Measurements from ENCODE around the gene ARHGEF18.
A peak's percentile ranks its signal among the peaks of the same experiment; 100 is the strongest.
"Not testable (repeated sequence)": the region's sequence is repeated elsewhere in the genome, so short reads cannot be mapped to it uniquely, and the experiment has no call there.

ARHGEF18 gene

GRCh38 chr19:7348587-7349230 is at the start of gene ARHGEF18:
Gene ARHGEF18 (plus strand): TSS chr19:7348937. CDS start chr19:7362891, 13,954 bp downstream.
- peaks cover 45% of the 10 kb centered on the region for H3K4me1 Mint-ChIP-seq (ENCODE audit: low read depth)
- peaks cover 33% of the 10 kb centered on the region for H3K36me3 Mint-ChIP-seq (ENCODE audit: low read depth)
- peaks cover 7% of the 10 kb centered on the region for H3K9me3 Mint-ChIP-seq
- no peaks in the 10 kb centered on the region for H3K27me3 Mint-ChIP-seq (ENCODE audit: low read depth)
- peak within 1 kb of the TSS; percentile 90 for H3K4me3 Mint-ChIP-seq
- DNase-seq (ENCODE audit: low spot score): peak; percentile 20
- peak within 1 kb of the TSS; percentile 86 for H3K27ac Mint-ChIP-seq

GRCh38 chr19:7301525-7301924 is 47.2 kb upstream of the ARHGEF18 start:
- Mint-ChIP-seq H3K4me1 (ENCODE audit: low read depth) (no peaks in the 10 kb centered on the region), H3K36me3 (ENCODE audit: low read depth) (no peaks in the 10 kb centered on the region), H3K4me3 (no peak overlapping the region), H3K27me3 (ENCODE audit: low read depth) (peaks cover 12% of the 10 kb centered on the region), H3K27ac (no peak overlapping the region), H3K9me3 (no peaks in the 10 kb centered on the region)
- no peak for DNase-seq (ENCODE audit: low spot score)

GRCh38 chr19:7303470-7303869 is 45.3 kb upstream of the ARHGEF18 start:
- no peaks in the 10 kb centered on the region for H3K4me1 Mint-ChIP-seq (ENCODE audit: low read depth)
- H3K27me3 Mint-ChIP-seq (ENCODE audit: low read depth): peaks cover 2% of the 10 kb centered on the region
- no peaks in the 10 kb centered on the region for H3K9me3 Mint-ChIP-seq
- no peak overlapping the region for H3K27ac Mint-ChIP-seq
- no peaks in the 10 kb centered on the region for H3K36me3 Mint-ChIP-seq (ENCODE audit: low read depth)
- DNase-seq (ENCODE audit: low spot score): no peak
- H3K4me3 Mint-ChIP-seq: no peak overlapping the region

GRCh38 chr19:7304200-7304599 is 44.5 kb upstream of the ARHGEF18 start:
- Mint-ChIP-seq H3K27ac (no peak overlapping the region), H3K36me3 (ENCODE audit: low read depth) (no peaks in the 10 kb centered on the region), H3K9me3 (no peaks in the 10 kb centered on the region)

GRCh38 chr19:7307590-7308218 is 41.0 kb upstream of the ARHGEF18 start:
- Mint-ChIP-seq H3K27me3 (ENCODE audit: low read depth) (peaks cover 2% of the 10 kb centered on the region), H3K9me3 (no peaks in the 10 kb centered on the region), H3K4me3 (no peak overlapping the region), H3K27ac (no peak overlapping the region), H3K4me1 (ENCODE audit: low read depth) (no peaks in the 10 kb centered on the region), H3K36me3 (ENCODE audit: low read depth) (no peaks in the 10 kb centered on the region)
- no peak for DNase-seq (ENCODE audit: low spot score)

More at GRCh38 chr19:7304200-7304599, 44.5 kb upstream of the ARHGEF18 start:
- DNase-seq (ENCODE audit: low spot score): no peak
- no peak overlapping the region for H3K4me3 Mint-ChIP-seq
- H3K27me3 Mint-ChIP-seq (ENCODE audit: low read depth): peaks cover 2% of the 10 kb centered on the region
- no peaks in the 10 kb centered on the region for H3K4me1 Mint-ChIP-seq (ENCODE audit: low read depth)

- not testable (repeated sequence) for DNase-seq (ENCODE audit: low spot score); H3K36me3 Mint-ChIP-seq (ENCODE audit: low read depth); H3K4me1 Mint-ChIP-seq (ENCODE audit: low read depth)
Observed at GRCh38 chr19:7308327-7308726, 40.4 kb upstream of the ARHGEF18 start.

GRCh38 chr19:7311911-7312310 is 36.8 kb upstream of the ARHGEF18 start:
- Mint-ChIP-seq H3K4me1 (ENCODE audit: low read depth) (no peaks in the 10 kb centered on the region), H3K27ac (no peak overlapping the region), H3K27me3 (ENCODE audit: low read depth) (no peaks in the 10 kb centered on the region), H3K36me3 (ENCODE audit: low read depth) (no peaks in the 10 kb centered on the region), H3K9me3 (no peaks in the 10 kb centered on the region), H3K4me3 (no peak overlapping the region)
- no peak for DNase-seq (ENCODE audit: low spot score)

More at GRCh38 chr19:7308327-7308726, 40.4 kb upstream of the ARHGEF18 start:
- H3K27ac Mint-ChIP-seq; H3K27me3 Mint-ChIP-seq (ENCODE audit: low read depth); H3K4me3 Mint-ChIP-seq; H3K9me3 Mint-ChIP-seq: not testable (repeated sequence)

GRCh38 chr19:7312816-7313215 is 35.9 kb upstream of the ARHGEF18 start:
- no peak for DNase-seq (ENCODE audit: low spot score)
- Mint-ChIP-seq H3K4me1 (ENCODE audit: low read depth) (no peaks in the 10 kb centered on the region), H3K9me3 (no peaks in the 10 kb centered on the region), H3K4me3 (no peak overlapping the region), H3K27me3 (ENCODE audit: low read depth) (no peaks in the 10 kb centered on the region), H3K27ac (no peak overlapping the region), H3K36me3 (ENCODE audit: low read depth) (no peaks in the 10 kb centered on the region)

GRCh38 chr19:7318176-7318575 is 30.6 kb upstream of the ARHGEF18 start:
- peaks cover 6% of the 10 kb centered on the region for H3K9me3 Mint-ChIP-seq
- no peak for DNase-seq (ENCODE audit: low spot score)
- H3K27me3 Mint-ChIP-seq (ENCODE audit: low read depth): no peaks in the 10 kb centered on the region
- no peaks in the 10 kb centered on the region for H3K36me3 Mint-ChIP-seq (ENCODE audit: low read depth)
- no peak overlapping the region for H3K27ac Mint-ChIP-seq
- no peak overlapping the region for H3K4me3 Mint-ChIP-seq
- H3K4me1 Mint-ChIP-seq (ENCODE audit: low read depth): no peaks in the 10 kb centered on the region

- H3K4me3 Mint-ChIP-seq: no peak overlapping the region
- no peak for DNase-seq (ENCODE audit: low spot score)
- H3K27me3 Mint-ChIP-seq (ENCODE audit: low read depth): peaks cover 2% of the 10 kb centered on the region
- no peaks in the 10 kb centered on the region for H3K36me3 Mint-ChIP-seq (ENCODE audit: low read depth)
- H3K9me3 Mint-ChIP-seq: no peaks in the 10 kb centered on the region
- H3K4me1 Mint-ChIP-seq (ENCODE audit: low read depth): no peaks in the 10 kb centered on the region
- no peak overlapping the region for H3K27ac Mint-ChIP-seq
Observed at GRCh38 chr19:7326105-7326877, 22.4 kb upstream of the ARHGEF18 start.

GRCh38 chr19:7327802-7328201 is 20.9 kb upstream of the ARHGEF18 start:
- Mint-ChIP-seq H3K4me3 (no peak overlapping the region), H3K27me3 (ENCODE audit: low read depth) (peaks cover 2% of the 10 kb centered on the region), H3K36me3 (ENCODE audit: low read depth) (no peaks in the 10 kb centered on the region)

GRCh38 chr19:7328647-7329046 is 20.1 kb upstream of the ARHGEF18 start:
- no peak overlapping the region for H3K4me3 Mint-ChIP-seq
- no peak overlapping the region for H3K27ac Mint-ChIP-seq
- H3K27me3 Mint-ChIP-seq (ENCODE audit: low read depth): peaks cover 2% of the 10 kb centered on the region
- no peaks in the 10 kb centered on the region for H3K9me3 Mint-ChIP-seq
- no peak for DNase-seq (ENCODE audit: low spot score)
- no peaks in the 10 kb centered on the region for H3K4me1 Mint-ChIP-seq (ENCODE audit: low read depth)
- H3K36me3 Mint-ChIP-seq (ENCODE audit: low read depth): no peaks in the 10 kb centered on the region

More at GRCh38 chr19:7327802-7328201, 20.9 kb upstream of the ARHGEF18 start:
- H3K4me1 Mint-ChIP-seq (ENCODE audit: low read depth): no peaks in the 10 kb centered on the region
- no peak overlapping the region for H3K27ac Mint-ChIP-seq
- DNase-seq (ENCODE audit: low spot score): no peak
- no peaks in the 10 kb centered on the region for H3K9me3 Mint-ChIP-seq

- Mint-ChIP-seq H3K27ac (no peak overlapping the region), H3K4me3 (no peak overlapping the region), H3K9me3 (no peaks in the 10 kb centered on the region), H3K4me1 (ENCODE audit: low read depth) (no peaks in the 10 kb centered on the region), H3K27me3 (ENCODE audit: low read depth) (peaks cover 4% of the 10 kb centered on the region), H3K36me3 (ENCODE audit: low read depth) (peaks cover 2% of the 10 kb centered on the region)
- DNase-seq (ENCODE audit: low spot score): no peak
Observed at GRCh38 chr19:7331446-7331845, 17.3 kb upstream of the ARHGEF18 start.

Data from T-helper 2 cell treated with Interferon-gamma antibody and Interleukin-4, amounts not matched to agents 5 μg/mL and 100 μg/mL, for 36 hours (primary cell).